ENCODE measurements around the gene SH2D5.
"Not testable (repeated sequence)": the region's sequence is repeated elsewhere in the genome, so short reads cannot be mapped to it uniquely, and the experiment has no call there.

SH2D5 gene

DNA sequence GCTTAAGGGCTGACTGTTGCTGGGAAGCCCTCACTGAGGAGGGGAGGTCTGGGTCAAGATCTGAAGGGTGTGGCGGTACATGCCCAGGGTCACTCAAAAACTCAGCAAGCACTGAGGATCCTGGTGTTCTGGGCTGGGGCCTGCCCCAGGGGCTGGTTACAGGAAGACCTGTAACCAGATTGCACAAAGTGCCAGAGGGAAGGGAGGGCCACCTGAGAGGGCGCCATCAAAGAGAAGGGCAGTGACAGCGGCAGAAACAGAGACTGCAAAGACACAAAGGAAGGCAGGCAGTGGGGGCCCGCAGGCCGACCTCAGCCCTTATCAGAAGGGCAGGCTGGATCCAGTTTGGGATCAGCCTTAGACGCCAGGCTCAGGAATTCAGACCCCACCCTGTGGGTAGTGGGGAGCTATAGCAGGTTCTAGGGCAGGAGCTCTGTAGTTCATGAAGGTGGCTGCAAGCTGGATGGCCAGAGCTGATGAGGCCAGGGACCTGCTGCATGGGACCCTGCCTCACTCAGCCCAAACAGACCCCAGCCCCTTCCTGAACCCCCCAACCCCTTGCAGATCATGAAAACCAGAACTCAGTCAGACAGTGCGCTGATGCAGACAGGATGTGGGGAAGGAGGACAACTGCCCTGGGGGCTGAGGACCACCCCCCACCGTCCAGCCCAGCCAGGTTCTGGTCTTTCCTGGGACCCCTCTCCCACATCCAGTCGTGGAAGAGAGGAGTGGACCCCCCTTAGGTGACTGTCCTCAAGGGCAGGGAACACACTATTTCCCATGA, 3.9 kb downstream of the SH2D5 start:
- DNase-seq (ENCODE audit: low spot score), result no peak

DNA sequence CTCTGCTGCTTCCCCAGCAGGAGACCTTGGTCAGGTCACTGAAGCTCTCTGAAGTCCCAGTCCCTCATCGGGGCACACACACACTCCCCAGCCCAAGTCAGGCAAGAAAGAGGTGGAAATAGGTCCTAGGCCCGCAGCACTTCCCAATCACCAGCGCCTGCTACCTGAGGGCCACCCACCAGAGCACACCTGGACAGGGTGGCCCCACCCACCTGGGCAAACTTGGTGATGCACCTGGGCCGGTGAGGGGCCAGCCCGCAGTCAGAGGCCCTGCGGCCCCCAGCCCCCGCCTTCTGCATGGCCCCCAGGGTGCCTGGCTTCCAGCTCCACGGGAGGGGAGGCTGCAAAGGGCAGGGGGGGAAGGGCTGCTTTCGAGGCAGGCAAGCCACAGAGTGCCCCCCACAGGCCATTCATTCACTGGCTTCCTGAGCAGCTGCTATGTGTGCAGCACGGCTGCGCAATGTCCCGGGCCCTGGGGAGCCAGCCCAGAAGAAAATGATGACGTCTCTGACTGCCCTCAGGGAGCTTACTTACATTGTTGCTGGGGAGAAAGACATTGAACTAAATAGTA, 4.7 kb downstream of the SH2D5 start:
- no peak for DNase-seq (ENCODE audit: low spot score)

DNA sequence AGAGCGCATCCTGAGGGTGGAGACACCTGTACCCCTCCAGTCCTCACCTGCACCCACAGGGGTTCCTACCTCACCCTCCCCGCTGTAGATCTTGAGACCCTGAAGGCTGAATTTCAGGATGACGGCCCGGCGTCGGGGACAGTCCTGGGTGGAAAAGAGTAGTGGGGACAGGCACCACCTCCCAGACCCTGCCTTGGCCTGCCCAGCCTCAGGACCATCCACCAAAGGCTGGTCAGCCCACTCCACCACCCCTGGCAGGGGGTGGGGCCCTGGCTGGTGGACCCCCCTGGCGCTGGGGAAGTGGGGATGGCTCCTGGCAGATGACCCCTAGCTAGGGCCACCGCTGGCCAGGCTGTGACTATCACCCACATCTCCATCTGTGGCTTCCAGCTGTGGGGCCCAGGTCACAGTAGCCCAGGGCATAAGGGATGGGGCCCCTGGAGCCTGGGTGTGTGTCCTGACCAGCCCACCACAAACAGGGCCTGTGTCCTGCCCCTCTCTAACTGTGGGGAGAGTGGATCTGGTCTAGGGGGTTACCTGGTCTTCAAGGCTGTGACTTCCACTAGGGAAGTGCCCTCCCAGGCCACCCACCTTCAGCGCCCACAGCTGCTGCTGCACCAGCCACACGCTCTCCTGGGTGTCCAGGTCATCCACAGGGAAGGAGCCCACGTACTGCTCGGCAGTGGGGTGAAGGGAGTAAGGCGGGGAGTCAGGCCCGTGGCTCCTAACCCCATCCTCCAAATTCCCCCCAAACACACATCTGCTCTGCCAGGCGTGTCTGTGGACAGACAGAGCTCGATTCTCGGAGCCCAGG, 5.4 kb downstream of the SH2D5 start:
- no peak for DNase-seq (ENCODE audit: low spot score)

DNA sequence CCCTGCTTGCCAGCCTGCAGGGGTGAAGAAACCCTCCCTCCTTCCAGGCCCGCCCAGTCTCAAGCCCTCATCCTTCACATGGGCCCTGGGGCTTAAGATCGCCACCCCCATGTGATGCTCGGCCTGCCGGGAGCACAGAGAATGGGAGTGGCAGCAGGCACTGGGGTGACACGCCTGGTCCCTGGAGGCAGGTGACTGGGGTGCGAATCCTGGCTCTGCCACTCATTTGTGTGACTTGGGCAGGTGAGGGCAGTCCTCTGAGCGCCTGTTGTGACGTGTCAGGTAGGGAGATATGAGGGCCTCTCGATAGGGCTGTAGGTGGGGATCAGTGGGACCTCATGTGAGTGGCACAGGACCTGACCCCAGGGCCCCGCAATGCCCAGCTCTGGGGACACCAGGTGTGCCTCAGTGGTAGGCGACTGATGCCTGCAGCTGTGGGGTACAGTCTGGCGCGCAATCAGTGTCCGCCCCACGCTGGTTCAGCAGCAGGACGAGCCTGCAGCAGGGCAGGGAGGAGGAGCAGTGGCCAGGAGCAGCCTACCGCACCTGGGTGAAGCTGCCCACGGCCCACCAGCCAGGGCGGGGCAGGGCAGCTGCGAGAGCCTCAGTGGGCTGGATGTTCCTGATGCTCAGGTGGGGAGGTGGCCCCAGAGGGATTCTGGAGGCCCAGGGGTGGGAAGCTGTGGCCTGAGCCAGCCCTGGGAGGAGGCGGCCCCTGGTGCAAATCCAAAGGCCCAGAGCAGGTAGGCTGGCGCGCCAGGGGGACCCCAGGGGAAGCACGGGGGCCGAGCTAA, 6.2 kb downstream of the SH2D5 start:
- no peak for DNase-seq (ENCODE audit: low spot score)

DNA sequence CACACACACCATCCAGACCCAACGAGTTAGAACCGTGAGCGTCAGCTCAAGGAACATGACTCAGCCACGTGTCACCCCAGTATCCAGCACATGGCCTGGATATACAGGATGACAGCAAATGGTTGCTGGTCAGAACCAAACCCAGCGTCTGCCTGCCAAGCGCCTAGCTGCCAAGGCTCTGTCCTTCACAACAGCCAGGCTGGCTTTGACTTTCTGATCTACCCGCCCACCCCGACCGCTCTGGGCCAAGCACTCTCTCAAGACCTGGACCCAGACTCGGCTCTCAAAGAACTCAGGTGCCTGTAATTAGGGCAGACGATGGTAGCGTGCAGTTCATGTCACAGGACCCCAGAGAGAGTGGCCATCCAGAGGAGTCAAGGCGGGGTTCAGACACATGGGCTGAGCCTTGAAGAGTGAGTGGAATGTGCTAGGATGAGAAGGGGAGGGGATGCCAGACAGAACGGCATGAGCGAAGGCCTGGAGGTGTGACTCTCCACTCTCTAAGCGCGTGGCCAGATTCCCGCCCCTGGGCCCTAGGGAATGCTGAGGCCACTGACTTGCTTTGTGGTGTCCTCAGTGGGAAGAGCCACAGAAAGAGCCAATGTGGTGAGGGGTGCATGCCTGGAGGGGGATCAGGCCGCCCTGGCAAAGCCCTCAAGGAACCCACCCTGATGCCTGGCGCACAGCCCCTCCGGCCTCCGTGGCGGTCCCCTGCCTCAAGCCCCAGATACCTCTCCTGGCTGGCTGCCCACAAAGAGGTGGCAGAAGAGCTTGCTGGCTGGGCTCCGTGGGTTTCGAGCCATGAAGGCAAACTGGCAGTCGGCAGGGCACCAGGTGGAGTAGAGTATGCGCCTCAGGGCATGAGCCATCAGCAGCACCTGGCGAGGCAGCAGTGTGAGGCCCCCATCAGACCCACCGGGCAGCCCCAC, 7.0 kb downstream of the SH2D5 start:
- DNase-seq (ENCODE audit: low spot score), result no peak

DNA sequence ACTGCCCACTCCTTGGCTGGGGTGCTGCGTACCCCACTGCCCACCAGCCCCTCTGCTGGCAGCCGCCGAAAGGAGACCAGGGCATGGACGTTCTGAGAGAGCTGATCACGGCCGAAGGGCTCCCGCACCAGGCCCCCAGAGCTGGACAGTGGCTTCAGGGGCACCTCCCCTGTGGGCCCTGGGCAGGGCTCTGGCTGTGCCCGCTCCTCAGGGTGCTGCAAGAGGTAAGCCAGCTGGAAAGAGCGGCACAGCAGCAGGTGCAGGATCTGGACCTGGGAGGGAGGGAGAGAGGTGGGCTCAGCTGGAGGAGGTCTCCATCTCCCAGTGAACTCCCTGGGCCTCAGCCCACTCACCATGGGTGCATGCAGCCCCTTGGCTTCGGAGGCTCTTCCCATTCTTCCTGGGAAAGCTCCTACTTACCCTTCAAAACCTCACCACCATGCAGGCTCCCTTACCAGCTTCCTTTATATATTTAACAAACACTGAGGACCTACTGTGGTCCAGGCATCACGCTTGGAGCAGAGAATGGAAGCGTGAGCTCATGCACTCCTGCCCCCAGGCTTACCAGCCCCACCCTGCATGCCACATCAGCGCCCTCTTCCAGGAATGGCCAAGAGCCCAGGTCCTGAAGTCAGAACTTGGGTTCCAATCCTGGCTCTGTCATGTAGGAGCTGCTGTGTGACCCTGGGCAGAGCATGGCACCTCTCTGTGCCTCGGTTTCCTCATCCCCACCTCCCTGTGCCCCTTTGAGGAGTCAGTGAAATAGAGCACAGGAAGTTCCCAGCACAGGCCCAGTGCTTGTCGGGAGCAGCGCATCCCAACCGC, 7.9 kb downstream of the SH2D5 start:
- DNase-seq (ENCODE audit: low spot score), result no peak

DNA sequence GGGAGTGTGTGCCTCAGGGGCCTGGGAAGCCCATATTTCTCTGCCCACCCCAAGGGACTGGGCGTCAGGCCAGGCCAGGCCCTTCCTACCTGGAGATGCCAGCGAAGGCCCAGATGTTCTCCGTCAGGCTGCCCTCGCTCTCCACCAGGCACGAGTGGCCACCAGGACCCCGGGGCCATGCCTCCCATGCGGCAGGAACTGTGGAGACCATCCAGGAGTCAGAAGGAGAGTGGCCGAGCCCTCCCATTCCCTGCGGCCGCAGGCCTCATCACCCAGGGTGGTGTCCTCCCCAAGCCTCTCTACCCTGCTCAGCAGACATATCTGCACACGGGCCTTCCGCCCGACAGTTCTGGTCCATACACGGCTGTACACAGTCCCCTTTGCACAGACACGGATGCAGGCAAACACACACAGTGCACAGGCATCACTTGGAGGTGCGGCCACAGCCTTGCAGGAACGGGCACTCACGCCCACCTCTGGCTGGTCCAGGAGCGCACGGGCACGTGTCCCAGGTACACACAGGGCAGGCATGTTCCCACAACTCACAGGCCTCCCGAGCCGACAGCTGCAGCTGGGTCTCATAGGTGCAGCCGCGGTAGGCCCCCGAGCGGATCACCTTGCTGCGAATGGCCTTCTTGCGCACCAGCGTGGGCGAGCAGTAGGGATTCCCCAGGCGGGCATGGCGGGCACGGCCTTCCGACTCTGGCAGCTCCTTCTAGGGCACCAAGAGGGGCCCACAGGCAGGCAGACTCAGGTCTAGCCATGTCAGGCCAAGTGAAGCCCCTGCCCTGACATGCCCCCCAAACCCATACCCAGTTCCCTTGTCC, 8.8 kb downstream of the SH2D5 start:
- no peak for DNase-seq (ENCODE audit: low spot score)

DNA sequence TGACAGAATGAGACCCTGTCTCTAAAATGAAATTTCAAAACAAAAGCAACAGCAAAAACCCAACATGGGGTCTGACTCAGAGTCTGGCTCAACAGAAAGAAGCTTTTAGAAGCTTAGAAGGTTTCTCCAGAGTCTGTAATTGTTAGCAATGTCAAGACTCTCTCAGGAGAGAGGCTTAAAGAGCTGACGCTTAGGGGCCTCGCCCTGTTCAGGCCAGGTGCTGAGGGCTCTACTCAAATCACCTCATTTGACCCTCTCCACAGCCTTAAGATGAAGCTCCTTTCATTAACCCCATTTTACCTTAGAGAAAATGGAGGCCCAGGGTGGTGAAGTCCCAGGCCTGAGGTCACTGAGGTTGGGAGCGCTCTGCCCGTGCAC, 9.4 kb downstream of the SH2D5 start:
- DNase-seq (ENCODE audit: low spot score), result no peak

DNA sequence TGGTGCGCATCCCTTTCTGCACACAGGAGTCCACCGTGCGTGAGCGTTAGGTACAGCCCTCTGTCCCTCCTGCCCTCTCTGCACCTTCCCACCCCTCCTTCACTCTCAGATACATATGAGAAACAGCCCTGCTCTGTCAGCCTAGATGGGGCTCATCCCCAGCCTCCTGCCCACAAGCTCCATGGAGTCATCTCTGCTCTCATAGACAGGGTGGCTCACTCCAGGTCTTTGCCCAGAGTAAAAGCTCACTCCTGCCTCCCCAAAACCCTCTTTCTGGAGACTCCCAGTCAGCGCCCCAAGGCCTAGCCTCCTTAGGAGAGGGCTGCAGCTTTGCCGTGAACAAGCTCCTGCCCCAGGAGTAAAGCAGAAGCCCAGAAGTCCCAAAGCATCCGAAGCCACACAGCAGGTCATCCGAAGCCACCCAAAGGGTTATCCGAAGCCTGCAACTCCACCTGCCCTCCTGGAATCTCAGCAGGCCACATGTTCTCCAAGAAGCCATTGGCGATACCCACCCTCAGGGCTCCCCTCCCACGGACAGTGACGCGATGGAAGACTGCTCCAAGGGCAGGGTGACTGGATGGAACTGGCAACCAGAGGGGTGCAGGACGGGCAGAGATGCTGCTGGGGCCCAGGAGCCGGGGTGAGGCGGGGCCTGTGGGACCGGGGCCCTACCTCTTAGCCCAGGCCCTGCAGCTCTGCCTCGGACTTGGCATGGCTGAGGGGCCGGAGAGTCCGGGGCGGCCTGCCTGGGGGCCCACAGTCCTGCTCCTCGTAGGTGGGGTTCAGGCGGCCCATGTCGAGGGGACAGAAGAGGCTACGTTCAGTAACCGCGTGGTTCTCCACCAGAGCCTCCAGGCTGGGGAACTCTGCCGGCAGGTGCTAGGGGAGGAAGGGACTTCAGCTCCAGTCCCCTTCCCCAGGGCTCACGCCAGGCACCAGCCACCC, 11.1 kb downstream of the SH2D5 start:
- no peak for DNase-seq (ENCODE audit: low spot score)

DNA sequence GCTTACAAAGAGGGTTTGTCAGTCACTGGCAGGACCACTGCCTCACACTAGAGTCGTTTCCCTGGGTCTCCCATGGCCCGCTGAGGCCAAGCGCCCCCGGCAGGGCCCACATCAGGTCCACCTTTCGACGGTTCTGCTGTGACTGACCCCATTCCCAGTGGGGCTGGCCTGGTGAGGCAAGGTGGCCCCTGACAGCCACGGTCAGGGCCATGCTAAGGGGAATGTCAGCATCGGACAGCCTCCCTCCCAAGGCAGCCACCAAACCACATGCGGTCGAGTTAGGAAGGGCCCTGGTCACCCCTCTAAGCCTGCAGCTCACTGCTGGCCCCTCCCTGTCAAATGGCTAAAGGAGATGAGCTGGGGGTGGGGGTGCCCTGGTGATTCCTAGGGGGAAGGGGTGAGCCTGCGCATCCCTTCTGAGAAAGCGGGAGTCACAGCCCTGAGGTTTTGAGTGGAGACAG, 11.8 kb downstream of the SH2D5 start:
- no peak for DNase-seq (ENCODE audit: low spot score)

DNA sequence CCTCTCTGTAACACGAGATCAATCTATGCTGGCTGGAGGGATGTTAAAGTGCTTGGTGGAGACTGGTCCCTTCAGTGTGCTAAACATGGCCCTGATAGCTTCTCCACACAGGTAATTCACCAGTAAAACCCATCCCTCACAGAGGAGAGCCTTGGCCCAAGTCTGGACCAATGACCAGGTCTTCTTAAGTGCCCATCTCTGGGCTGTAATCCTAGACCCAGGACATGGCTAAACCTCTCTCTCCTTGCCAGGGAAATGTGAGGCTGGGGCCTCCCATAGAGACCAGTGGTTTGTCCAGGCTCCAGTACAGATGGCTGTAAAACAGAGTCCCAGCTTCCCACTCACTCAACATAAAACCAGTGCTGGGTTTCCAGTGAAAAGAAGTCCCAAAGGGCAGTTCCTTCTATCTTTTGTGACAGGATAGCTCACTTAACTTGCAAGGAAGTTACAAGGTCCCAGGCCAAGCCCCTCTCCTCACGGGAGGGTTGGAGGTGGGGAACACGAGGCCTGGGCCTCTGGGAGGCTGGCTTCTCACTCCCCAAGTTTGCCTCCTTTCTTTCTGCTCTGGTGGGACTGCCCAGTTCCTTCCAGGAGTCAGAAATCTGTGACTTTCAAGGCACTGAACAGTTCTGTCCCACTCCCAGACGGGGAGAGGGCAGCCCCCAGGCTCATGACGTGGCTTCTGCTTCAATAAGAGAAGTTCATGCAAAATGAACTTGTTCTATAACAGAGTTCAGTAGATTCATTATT, 12.5 kb downstream of the SH2D5 start:
- DNase-seq (ENCODE audit: low spot score), result no peak

DNA sequence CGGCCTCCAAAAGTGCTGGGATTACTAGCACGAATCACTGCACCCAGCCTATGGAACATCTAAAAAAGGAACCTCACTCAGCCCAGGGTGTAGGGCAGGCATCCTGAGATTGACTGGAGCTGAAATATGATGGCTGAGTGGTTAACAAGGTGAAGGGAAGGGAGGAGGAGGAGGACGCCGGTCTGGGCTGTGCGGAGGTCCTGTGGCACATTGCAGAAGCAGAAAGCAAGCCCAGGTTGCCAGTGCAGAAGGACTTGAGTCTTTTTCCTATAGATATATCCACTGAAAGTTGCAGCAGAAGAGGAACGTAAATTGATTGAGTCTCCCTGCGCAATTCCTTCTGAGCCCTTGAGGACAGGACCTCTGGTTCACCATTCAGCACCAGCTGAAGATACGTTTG, 13.2 kb downstream of the SH2D5 start:
- no peak for DNase-seq (ENCODE audit: low spot score)

DNA sequence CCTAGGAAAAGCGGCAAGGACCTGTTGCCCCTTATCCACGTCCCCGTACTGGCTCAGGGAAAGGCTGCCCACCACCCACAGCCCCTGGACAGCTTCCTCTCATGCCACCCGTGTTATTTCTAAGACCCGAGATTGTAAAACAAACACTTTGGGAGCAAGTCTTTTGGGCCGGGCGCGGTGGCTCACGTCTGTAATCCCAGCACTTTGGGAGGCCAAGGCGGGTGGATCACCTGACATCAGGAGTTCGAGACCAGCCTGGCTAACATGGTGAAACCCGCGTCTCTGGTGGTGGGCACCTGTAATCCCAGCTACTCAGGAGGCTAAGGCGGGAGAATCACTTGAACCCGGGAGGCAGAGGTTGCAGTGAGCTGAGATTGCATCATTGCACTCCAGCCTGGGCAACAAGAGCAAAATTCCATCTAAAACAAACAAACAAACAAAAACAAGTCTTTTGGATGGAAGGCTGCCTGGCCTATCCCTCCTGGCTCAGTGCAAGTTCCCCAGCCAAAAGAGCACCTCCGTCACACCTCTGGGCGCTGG, 14.1 kb downstream of the SH2D5 start:
- DNase-seq (ENCODE audit: low spot score), result not testable (repeated sequence)

DNA sequence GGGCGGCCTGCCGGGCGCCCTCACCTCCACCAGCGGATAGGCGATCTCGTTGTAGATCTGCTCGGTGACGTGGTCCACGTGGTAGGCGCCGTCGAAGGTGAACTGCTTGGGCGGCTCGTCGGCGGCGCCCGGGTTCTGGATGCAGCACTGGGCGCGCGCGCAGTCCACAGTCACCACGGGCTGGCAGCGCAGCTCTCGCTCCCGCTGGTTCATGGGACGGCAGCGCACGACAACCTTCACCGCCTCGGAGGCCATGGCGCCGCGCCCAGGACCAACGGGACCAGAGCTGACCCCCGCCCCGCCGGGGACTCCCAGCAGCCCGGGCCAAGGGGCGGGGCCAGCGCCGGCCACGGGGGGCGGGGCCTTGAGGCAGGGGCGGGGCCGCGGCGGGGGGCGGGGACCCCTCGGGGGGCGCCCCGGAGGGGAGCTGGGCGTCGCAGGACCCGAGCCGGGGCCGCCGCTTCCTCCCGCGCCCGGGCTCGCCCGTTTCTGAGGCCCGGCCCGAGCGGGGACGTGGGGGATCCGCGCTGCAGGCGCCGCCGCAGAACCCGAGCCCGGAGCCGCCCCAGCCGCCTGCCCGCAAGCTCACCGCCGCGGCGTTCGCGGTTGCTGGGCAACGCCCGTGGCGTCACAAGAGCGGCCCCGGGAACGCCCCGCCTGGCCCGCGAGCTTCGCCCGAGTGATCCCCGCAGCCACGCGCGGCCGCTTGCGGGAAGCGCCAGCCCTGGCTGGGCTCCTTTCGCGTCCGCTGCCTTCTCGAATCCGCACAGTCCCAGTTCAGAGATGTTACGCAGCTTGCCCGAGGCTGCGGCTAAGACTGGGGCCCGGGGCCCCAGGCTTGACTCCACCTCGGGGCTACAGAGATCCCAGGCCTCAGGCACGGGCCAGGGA, 14.8 kb downstream of the SH2D5 start, which contains the start of gene KIF17:
Gene KIF17, minus strand, starts transcription at position 556 of the 891 bp plus-strand sequence. Its CDS starts 301 bp downstream, at position 255.
- DNase-seq (ENCODE audit: low spot score), result peak; percentile 82

DNA sequence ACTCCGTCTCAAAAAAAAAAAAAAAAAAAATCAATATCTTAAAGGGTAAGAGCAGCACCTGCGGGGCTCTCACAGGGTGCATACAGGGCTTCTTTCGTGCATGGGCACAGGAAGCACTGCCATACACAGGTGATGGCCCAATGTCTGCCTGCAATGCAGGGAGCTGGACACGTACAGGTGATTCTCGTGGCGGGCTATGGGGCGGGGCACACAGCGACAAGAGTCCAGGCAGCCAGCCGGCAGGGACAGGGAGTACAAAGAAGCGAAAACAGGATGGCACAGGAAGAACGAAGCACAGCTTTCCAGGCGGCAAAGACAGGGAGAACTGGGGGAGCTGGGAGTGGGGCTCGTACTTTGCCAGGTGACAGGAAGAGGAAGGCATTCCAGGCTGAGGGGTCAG, 16.3 kb downstream of the SH2D5 start:
- DNase-seq (ENCODE audit: low spot score), result no peak

DNA sequence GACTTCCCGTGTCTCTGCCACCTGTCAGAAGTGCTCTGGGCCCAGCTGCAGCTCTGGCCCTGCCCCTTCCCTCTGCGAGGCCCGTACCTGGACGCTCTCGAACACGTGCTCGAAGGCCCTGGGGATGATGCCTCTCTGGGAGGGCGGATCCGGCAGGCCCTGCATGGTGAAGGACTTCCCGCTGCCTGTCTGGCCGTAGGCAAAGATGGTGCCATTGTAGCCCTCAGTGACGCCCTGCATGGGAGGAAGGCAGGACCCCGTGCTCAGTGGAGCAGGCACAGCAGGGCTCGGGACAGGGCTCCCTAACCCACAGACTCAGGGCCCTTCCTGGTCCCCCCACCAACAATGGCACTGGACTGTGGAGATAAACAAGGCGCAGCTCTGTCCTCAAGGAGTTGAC, 17.1 kb downstream of the SH2D5 start:
- DNase-seq (ENCODE audit: low spot score), result no peak
